NCI-H82 (cell line): ENCODE results near the gene DCAKD.

Experiments used
- DNase-seq: peaks from one replicate; lab custom pipeline; 2025; lab: John Stamatoyannopoulos, UW

Gene DCAKD

GRCh38 chr17:45051060-45051719 is at the start of gene DCAKD:
Gene DCAKD (minus strand): TSS chr17:45051632. CDS start chr17:45034885, 16,747 bp downstream.
- peak; percentile 98 for DNase-seq

- peak; percentile 92 for DNase-seq
Measured at GRCh38 chr17:45098869-45099616, 47.6 kb upstream of the DCAKD start.

GRCh38 chr17:45098081-45098868 is 46.8 kb upstream of the DCAKD start:
- no peak for DNase-seq

- no peak for DNase-seq
Measured at GRCh38 chr17:45096926-45097325, 45.5 kb upstream of the DCAKD start.

GRCh38 chr17:45096141-45096540 is 44.7 kb upstream of the DCAKD start:
- peak; percentile 50 for DNase-seq

GRCh38 chr17:45093444-45094110 is 42.1 kb upstream of the DCAKD start:
- no peak for DNase-seq

- DNase-seq = no peak
Measured at GRCh38 chr17:45092911-45093430, 41.5 kb upstream of the DCAKD start.

GRCh38 chr17:45091778-45092425 is 40.5 kb upstream of the DCAKD start:
- no peak for DNase-seq

- no peak for DNase-seq
Measured at GRCh38 chr17:45090711-45091110, 39.3 kb upstream of the DCAKD start.

- no peak for DNase-seq
Measured at GRCh38 chr17:45088741-45089140, 37.3 kb upstream of the DCAKD start.

- no peak for DNase-seq
Measured at GRCh38 chr17:45087978-45088377, 36.5 kb upstream of the DCAKD start.

- DNase-seq = no peak
Measured at GRCh38 chr17:45087504-45087975, 36.1 kb upstream of the DCAKD start.

GRCh38 chr17:45086865-45087503 is 35.6 kb upstream of the DCAKD start:
- no peak for DNase-seq

- DNase-seq = no peak
Measured at GRCh38 chr17:45086391-45086790, 35.0 kb upstream of the DCAKD start.

GRCh38 chr17:45081047-45081703 is 29.7 kb upstream of the DCAKD start:
- no peak for DNase-seq

GRCh38 chr17:45077643-45078042 is 26.2 kb upstream of the DCAKD start:
- DNase-seq = no peak

GRCh38 chr17:45073414-45074070 is 22.1 kb upstream of the DCAKD start:
- peak; percentile 74 for DNase-seq

GRCh38 chr17:45070809-45071208 is 19.4 kb upstream of the DCAKD start:
- DNase-seq = no peak

- DNase-seq = no peak
Measured at GRCh38 chr17:45070001-45070400, 18.6 kb upstream of the DCAKD start.

GRCh38 chr17:45067637-45068036 is 16.2 kb upstream of the DCAKD start:
- DNase-seq = no peak
